ENCODE data around the gene DYSF.

Gene DYSF

GRCh38 chr2:71457123-71457915 is 4.0 kb downstream of the DYSF start:
- TF ChIP-seq, protein P1, sequence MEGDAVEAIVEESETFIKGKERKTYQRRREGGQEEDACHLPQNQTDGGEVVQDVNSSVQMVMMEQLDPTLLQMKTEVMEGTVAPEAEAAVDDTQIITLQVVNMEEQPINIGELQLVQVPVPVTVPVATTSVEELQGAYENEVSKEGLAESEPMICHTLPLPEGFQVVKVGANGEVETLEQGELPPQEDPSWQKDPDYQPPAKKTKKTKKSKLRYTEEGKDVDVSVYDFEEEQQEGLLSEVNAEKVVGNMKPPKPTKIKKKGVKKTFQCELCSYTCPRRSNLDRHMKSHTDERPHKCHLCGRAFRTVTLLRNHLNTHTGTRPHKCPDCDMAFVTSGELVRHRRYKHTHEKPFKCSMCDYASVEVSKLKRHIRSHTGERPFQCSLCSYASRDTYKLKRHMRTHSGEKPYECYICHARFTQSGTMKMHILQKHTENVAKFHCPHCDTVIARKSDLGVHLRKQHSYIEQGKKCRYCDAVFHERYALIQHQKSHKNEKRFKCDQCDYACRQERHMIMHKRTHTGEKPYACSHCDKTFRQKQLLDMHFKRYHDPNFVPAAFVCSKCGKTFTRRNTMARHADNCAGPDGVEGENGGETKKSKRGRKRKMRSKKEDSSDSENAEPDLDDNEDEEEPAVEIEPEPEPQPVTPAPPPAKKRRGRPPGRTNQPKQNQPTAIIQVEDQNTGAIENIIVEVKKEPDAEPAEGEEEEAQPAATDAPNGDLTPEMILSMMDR (IDR thresholded peaks at IDR 0.05) = no peak
- peak overlapping the region; percentile 88 to 97 for H3K4me3 ChIP-seq (ENCODE audit: low read depth in 1 of 2, low read length in 1 of 2)
- no peaks in the 10 kb centered on the region for H3K9me3 ChIP-seq
- H3K4me1 ChIP-seq (ENCODE audit: control insufficient read depth in 1 of 2, insufficient read depth in 1 of 2, low read depth in 1 of 2, low read length in 1 of 2) = peaks cover 84 to 85% of the 10 kb centered on the region in 2 experiments
- H3K27ac ChIP-seq = peak overlapping the region; percentile 88
- peaks cover 77% of the 10 kb centered on the region for H3K36me3 ChIP-seq
- H3K27me3 ChIP-seq = no peaks in the 10 kb centered on the region

DNA sequence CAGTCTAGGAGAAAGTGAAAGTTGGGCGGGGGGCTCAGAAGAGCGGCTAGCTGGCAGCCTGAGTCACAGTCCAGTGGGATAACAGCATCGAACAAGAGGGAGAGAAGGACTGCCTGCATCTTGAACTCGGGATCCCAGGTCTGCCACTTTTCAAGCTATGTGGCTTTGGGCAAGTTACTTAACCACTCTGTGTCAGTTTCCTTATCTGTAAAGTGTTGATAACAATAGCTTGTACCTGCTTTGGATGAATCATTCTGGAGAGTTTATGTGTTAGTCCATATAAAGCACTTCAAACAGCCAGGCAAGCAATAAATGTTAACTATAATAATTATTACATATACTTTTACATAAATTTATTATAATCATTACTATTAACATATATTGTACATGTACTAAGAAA is 4.6 kb downstream of the DYSF start:
- H3K27me3 ChIP-seq = no peaks in the 10 kb centered on the region
- H3K36me3 ChIP-seq = peaks cover 83% of the 10 kb centered on the region
- TF ChIP-seq, protein P1 (IDR thresholded peaks at IDR 0.05) = no peak
- H3K27ac ChIP-seq = peak overlapping the region; percentile 88
- peaks cover 82 to 86% of the 10 kb centered on the region in 2 experiments for H3K4me1 ChIP-seq (ENCODE audit: control insufficient read depth in 1 of 2, insufficient read depth in 1 of 2, low read depth in 1 of 2, low read length in 1 of 2)
- peak overlapping the region; percentile 21 to 97 for H3K4me3 ChIP-seq (ENCODE audit: low read depth in 1 of 2, low read length in 1 of 2)
- H3K9me3 ChIP-seq = no peaks in the 10 kb centered on the region

DNA sequence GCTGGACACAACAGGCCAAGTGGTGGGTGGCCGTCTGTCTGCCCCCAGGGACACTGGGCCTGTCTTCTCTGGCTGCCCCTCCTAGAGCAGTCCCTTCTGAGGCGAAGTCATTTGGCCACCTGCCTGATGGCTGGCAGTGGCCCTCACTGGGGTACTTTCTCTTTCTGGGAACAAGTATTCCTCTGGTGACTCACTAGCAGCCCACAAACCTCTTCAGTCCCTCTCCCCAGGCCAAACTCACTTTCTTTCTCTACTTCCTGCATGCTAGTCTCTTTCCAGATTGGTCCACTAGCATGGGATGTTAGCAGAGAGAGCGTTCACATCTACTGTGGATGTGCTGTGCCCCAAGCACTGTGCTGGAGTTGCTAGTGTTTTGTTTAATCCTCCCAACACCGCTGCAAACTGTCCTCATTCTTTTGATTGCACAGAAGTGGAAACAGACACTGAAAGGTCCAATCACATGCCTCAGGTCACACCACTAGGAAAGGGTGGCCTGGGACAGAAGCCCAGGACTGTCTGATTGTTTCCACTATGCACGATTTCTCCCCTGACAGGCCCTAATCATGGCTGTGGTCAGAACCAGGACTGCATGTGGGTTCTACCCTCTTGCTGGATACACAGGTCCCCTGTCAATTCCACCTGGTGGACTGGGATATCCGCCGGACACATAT is 5.2 kb downstream of the DYSF start:
- H3K27ac ChIP-seq = peak overlapping the region; percentile 88
- no peak overlapping the region for H3K4me3 ChIP-seq (ENCODE audit: low read depth in 1 of 2, low read length in 1 of 2)
- no peaks in the 10 kb centered on the region for H3K27me3 ChIP-seq
- TF ChIP-seq, protein P1 (IDR thresholded peaks at IDR 0.05) = no peak
- no peaks in the 10 kb centered on the region for H3K9me3 ChIP-seq
- H3K4me1 ChIP-seq (ENCODE audit: control insufficient read depth in 1 of 2, insufficient read depth in 1 of 2, low read depth in 1 of 2, low read length in 1 of 2) = peaks cover 85 to 93% of the 10 kb centered on the region in 2 experiments
- peaks cover 89% of the 10 kb centered on the region for H3K36me3 ChIP-seq

DNA sequence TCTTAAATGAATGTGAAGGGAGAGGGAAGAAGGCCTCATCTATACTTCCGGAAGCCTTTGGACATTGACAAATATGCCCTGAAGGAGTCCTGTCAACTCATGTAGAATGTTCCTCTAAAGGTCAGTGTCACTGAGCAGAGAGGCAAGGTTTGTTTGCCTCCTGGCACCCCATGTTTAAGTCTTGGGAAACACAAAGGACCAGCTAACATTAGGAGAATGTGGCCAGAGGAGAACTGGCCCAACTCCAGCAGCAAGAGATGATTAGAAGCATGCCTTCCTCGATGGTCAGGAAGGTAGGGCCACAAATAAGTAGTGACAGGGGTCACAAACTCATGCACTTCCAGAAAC is 5.7 kb downstream of the DYSF start:
- peaks cover 91 to 98% of the 10 kb centered on the region in 2 experiments for H3K4me1 ChIP-seq (ENCODE audit: control insufficient read depth in 1 of 2, insufficient read depth in 1 of 2, low read depth in 1 of 2, low read length in 1 of 2)
- peak overlapping the region; percentile 88 for H3K27ac ChIP-seq
- no peak overlapping the region for H3K4me3 ChIP-seq (ENCODE audit: low read depth in 1 of 2, low read length in 1 of 2)
- no peaks in the 10 kb centered on the region for H3K9me3 ChIP-seq
- TF ChIP-seq, protein P1 (IDR thresholded peaks at IDR 0.05) = no peak
- H3K27me3 ChIP-seq = no peaks in the 10 kb centered on the region
- peaks cover 91% of the 10 kb centered on the region for H3K36me3 ChIP-seq

DNA sequence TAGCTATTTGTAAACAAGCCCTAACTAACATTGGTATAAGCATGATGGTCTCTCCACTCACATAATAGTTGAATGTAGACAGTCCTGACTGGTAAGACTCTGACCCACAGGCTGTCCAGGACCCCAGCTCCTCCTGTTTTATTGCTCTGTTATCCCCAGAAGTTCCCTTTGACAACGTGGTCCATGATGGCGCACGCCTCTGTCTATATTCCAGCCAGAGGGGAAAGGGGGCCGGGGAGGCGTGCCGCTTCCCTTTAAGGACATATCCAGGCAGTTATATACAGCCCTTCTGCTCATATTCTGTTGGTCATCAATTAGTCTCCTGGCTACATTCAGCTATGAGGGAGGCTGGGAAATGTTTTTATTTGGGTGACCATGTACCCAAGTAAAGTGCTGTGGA is 6.7 kb downstream of the DYSF start:
- peaks cover 91 to 100% of the 10 kb centered on the region in 2 experiments for H3K4me1 ChIP-seq (ENCODE audit: control insufficient read depth in 1 of 2, insufficient read depth in 1 of 2, low read depth in 1 of 2, low read length in 1 of 2)
- TF ChIP-seq, protein P1 (IDR thresholded peaks at IDR 0.05) = no peak
- H3K4me3 ChIP-seq (ENCODE audit: low read depth in 1 of 2, low read length in 1 of 2) = no peak overlapping the region
- peaks cover 85% of the 10 kb centered on the region for H3K36me3 ChIP-seq
- no peaks in the 10 kb centered on the region for H3K9me3 ChIP-seq
- no peaks in the 10 kb centered on the region for H3K27me3 ChIP-seq
- peak overlapping the region; percentile 88 for H3K27ac ChIP-seq
